H1 (cell line): ENCODE measurements around the gene MYLK2. TPM values are rescaled to one million over a fixed set of nuclear protein-coding genes. Genes with fewer than 3 reads are reported as not detected.

Source experiments
- BRCA1 ChIP-seq: IDR thresholded peaks from 2 replicates; pipeline ENCODE4 v1.6.1; 2012; ENCODE audit warnings: low read depth, low read length, improper control_type of control experiment
- CBX8 ChIP-seq: fragments of 300-800, 300-1000 bp; sonication (generic); IDR thresholded peaks from 2 replicates; pipeline ENCODE4 v1.7.1; 2016; ENCODE audit warnings: low read depth, low read length, borderline replicate concordance
- CEBPB ChIP-seq: IDR thresholded peaks from 2 replicates; pipeline ENCODE4 v1.6.1; 2012; ENCODE audit warnings: low read depth, low read length
- EGR1 ChIP-seq: IDR thresholded peaks from 2 replicates; pipeline ENCODE4 v1.6.1; 2011; ENCODE audit warnings: low read depth, low read length, borderline replicate concordance
- KDM4A ChIP-seq: IDR thresholded peaks from one replicate; pipeline ENCODE4 v1.7.1; 2012; ENCODE audit warnings: low read depth, mild to moderate bottlenecking, moderate library complexity, low read length, inconsistent platforms; ENCODE audit not compliant: severe bottlenecking
- NRF1 ChIP-seq: IDR thresholded peaks from 2 replicates; pipeline ENCODE4 v1.6.1; 2011; ENCODE audit warnings: mild to moderate bottlenecking, low read depth, low read length, improper control_type of control experiment
- RBBP5 ChIP-seq: IDR thresholded peaks from 2 replicates; pipeline ENCODE4 v1.7.1; 2012; ENCODE audit warnings: low read depth, mild to moderate bottlenecking, inconsistent platforms, low read length, moderate library complexity, borderline replicate concordance
- TBP ChIP-seq: IDR thresholded peaks from 2 replicates; pipeline ENCODE4 v1.6.1; 2011; ENCODE audit warnings: low read depth, low read length, improper control_type of control experiment
- polyA plus RNA-seq, 7 experiments: library from polyadenylated mRNA; depleted of rRNA in 3 of 7; stranded (reverse) in 5 of 7; unstranded in 2 of 7; fragments of >200 nt in 5 of 7; fragments of 200-250 nt in 2 of 7; gene quantifications; 1 replicate in 5 of 7; 2 replicates in 1 of 7; 4 replicates in 1 of 7; pipeline versions ENCODE4 v1.2.1 to v1.2.3, GENCODE V29; 2011 to 2013; ENCODE audit warnings: missing spikeins in 2 of 7, mixed read lengths in 2 of 7
- total RNA-seq: library from RNA; stranded (reverse); fragmentation: NEBNext Ultra II Directional; extraction: Animal tissue kit (Norgen Biotek cat#: 25700); gene quantifications from 2 replicates; pipeline ENCODE4 v1.2.1, GENCODE V29; 2021
- TF ChIP-seq, protein P1 (sequence below): fragments of 300-600 bp; sonication (generic); IDR thresholded peaks from 2 replicates; pipeline ENCODE4 v1.7.1; 2012; ENCODE audit warnings: low read length, moderate library complexity, mild to moderate bottlenecking, inconsistent platforms; ENCODE audit not compliant: insufficient replicate concordance
- TF ChIP-seq, protein P2 (sequence below): IDR thresholded peaks from 2 replicates; pipeline ENCODE4 v1.6.1; 2012; ENCODE audit warnings: inconsistent platforms

Gene MYLK2
- total and polyA plus RNA-seq, 2 of the 8 experiments (the other 6 are each of a cell fraction or from before 2014, with no cell fraction given) = 0.22 to 0.26 TPM

DNA sequence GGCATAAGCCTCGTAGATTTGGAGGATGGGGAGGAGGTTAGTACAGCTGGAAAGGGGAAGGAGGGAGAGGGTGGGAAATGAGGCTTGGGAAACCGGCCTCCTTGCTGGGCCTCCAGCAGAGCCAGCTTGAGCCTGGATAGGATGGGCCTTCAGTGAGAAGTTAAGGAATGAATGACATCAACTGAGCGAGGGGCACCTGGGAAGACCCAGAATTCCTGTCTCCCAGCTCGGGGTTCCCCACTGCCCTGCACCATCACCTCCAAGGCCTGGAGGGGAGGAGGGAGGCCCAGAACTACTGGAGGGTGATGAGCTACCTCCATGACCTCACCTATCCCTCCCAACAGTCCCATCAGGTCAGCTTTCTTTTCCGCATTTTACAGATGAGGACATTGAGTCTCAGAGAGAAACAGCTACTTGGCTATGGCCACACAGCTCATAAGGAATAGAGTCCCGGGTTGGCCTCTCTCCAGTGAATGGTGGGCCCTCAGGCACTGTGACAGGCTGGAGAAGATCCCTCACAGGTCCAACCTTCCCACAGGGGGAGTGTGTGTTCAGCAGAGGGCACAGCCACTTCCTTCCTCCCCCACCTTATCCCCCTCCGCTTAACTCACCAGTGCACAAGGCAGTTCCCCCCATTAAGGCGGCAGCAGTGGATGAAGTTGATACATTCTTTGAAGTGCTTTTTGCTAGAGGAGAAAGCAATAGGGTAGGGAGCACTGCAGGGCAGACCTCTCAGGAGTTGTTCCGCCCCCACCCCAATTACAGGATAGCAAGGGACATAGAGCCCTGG is 44.3 kb downstream of the MYLK2 start (continued):
- TF ChIP-seq, protein P1, sequence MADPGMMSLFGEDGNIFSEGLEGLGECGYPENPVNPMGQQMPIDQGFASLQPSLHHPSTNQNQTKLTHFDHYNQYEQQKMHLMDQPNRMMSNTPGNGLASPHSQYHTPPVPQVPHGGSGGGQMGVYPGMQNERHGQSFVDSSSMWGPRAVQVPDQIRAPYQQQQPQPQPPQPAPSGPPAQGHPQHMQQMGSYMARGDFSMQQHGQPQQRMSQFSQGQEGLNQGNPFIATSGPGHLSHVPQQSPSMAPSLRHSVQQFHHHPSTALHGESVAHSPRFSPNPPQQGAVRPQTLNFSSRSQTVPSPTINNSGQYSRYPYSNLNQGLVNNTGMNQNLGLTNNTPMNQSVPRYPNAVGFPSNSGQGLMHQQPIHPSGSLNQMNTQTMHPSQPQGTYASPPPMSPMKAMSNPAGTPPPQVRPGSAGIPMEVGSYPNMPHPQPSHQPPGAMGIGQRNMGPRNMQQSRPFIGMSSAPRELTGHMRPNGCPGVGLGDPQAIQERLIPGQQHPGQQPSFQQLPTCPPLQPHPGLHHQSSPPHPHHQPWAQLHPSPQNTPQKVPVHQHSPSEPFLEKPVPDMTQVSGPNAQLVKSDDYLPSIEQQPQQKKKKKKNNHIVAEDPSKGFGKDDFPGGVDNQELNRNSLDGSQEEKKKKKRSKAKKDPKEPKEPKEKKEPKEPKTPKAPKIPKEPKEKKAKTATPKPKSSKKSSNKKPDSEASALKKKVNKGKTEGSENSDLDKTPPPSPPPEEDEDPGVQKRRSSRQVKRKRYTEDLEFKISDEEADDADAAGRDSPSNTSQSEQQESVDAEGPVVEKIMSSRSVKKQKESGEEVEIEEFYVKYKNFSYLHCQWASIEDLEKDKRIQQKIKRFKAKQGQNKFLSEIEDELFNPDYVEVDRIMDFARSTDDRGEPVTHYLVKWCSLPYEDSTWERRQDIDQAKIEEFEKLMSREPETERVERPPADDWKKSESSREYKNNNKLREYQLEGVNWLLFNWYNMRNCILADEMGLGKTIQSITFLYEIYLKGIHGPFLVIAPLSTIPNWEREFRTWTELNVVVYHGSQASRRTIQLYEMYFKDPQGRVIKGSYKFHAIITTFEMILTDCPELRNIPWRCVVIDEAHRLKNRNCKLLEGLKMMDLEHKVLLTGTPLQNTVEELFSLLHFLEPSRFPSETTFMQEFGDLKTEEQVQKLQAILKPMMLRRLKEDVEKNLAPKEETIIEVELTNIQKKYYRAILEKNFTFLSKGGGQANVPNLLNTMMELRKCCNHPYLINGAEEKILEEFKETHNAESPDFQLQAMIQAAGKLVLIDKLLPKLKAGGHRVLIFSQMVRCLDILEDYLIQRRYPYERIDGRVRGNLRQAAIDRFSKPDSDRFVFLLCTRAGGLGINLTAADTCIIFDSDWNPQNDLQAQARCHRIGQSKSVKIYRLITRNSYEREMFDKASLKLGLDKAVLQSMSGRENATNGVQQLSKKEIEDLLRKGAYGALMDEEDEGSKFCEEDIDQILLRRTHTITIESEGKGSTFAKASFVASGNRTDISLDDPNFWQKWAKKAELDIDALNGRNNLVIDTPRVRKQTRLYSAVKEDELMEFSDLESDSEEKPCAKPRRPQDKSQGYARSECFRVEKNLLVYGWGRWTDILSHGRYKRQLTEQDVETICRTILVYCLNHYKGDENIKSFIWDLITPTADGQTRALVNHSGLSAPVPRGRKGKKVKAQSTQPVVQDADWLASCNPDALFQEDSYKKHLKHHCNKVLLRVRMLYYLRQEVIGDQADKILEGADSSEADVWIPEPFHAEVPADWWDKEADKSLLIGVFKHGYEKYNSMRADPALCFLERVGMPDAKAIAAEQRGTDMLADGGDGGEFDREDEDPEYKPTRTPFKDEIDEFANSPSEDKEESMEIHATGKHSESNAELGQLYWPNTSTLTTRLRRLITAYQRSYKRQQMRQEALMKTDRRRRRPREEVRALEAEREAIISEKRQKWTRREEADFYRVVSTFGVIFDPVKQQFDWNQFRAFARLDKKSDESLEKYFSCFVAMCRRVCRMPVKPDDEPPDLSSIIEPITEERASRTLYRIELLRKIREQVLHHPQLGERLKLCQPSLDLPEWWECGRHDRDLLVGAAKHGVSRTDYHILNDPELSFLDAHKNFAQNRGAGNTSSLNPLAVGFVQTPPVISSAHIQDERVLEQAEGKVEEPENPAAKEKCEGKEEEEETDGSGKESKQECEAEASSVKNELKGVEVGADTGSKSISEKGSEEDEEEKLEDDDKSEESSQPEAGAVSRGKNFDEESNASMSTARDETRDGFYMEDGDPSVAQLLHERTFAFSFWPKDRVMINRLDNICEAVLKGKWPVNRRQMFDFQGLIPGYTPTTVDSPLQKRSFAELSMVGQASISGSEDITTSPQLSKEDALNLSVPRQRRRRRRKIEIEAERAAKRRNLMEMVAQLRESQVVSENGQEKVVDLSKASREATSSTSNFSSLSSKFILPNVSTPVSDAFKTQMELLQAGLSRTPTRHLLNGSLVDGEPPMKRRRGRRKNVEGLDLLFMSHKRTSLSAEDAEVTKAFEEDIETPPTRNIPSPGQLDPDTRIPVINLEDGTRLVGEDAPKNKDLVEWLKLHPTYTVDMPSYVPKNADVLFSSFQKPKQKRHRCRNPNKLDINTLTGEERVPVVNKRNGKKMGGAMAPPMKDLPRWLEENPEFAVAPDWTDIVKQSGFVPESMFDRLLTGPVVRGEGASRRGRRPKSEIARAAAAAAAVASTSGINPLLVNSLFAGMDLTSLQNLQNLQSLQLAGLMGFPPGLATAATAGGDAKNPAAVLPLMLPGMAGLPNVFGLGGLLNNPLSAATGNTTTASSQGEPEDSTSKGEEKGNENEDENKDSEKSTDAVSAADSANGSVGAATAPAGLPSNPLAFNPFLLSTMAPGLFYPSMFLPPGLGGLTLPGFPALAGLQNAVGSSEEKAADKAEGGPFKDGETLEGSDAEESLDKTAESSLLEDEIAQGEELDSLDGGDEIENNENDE = no peak
- TF ChIP-seq CBX8 = no peak
- no peak for TF ChIP-seq TBP
- TF ChIP-seq EGR1 = no peak
- no peak for TF ChIP-seq CEBPB
- TF ChIP-seq, protein P2, sequence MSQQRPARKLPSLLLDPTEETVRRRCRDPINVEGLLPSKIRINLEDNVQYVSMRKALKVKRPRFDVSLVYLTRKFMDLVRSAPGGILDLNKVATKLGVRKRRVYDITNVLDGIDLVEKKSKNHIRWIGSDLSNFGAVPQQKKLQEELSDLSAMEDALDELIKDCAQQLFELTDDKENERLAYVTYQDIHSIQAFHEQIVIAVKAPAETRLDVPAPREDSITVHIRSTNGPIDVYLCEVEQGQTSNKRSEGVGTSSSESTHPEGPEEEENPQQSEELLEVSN = no peak
- TF ChIP-seq RBBP5 = no peak
- TF ChIP-seq BRCA1 = no peak
- TF ChIP-seq NRF1 = no peak
- TF ChIP-seq KDM4A = no peak
